HG03064 (cell line): ENCODE data around the gene PGAM2.
"Not testable (repeated sequence)": the region's sequence is repeated elsewhere in the genome, so short reads cannot be mapped to it uniquely, and the experiment has no call there.

Source experiments
- ATAC-seq: cut with Tn5 transposase; IDR thresholded peaks from one replicate; pipeline ENCODE4 v1.9.1; 2021; ENCODE audit warnings: low read depth; ENCODE audit not compliant: unreplicated experiment

PGAM2 gene

GRCh38 chr7:44056681-44057080, 8.7 kb downstream of the PGAM2 start:
- ATAC-seq, result no peak

- ATAC-seq, result no peak
Measured at GRCh38 chr7:44052771-44053365, 12.5 kb downstream of the PGAM2 start.

GRCh38 chr7:44051611-44052220, 13.7 kb downstream of the PGAM2 start:
- no peak for ATAC-seq

GRCh38 chr7:44050915-44051560, 14.3 kb downstream of the PGAM2 start:
- no peak for ATAC-seq

- no peak for ATAC-seq
Measured at GRCh38 chr7:44050121-44050914, 15.0 kb downstream of the PGAM2 start.

- no peak for ATAC-seq
Measured at GRCh38 chr7:44048031-44048795, 17.2 kb downstream of the PGAM2 start.

- peak; percentile 60 for ATAC-seq
Measured at GRCh38 chr7:44046321-44047061, 18.9 kb downstream of the PGAM2 start.

- ATAC-seq, result no peak
Measured at GRCh38 chr7:44045226-44046014, 19.9 kb downstream of the PGAM2 start.

GRCh38 chr7:44044315-44045225, 20.8 kb downstream of the PGAM2 start, which contains the start of gene DBNL:
Gene DBNL (plus strand): TSS chr7:44044702. CDS start chr7:44044738, 36 bp downstream.
- peak; percentile 51 for ATAC-seq

GRCh38 chr7:44043902-44044301, 21.5 kb downstream of the PGAM2 start:
- no peak for ATAC-seq

- ATAC-seq, result no peak
Measured at GRCh38 chr7:44042221-44042620, 23.1 kb downstream of the PGAM2 start.

- peak; percentile 29 for ATAC-seq
Measured at GRCh38 chr7:44040493-44040891, 24.9 kb downstream of the PGAM2 start.

GRCh38 chr7:44039800-44040492, 25.4 kb downstream of the PGAM2 start:
- not testable (repeated sequence) for ATAC-seq

GRCh38 chr7:44038961-44039558, 26.3 kb downstream of the PGAM2 start:
- ATAC-seq, result peak; percentile 63

GRCh38 chr7:44038553-44038952, 26.8 kb downstream of the PGAM2 start:
- ATAC-seq, result not testable (repeated sequence)

- ATAC-seq, result not testable (repeated sequence)
Measured at GRCh38 chr7:44037951-44038350, 27.4 kb downstream of the PGAM2 start.

GRCh38 chr7:44036364-44036763, 29.0 kb downstream of the PGAM2 start:
- ATAC-seq, result not testable (repeated sequence)
